Fibroblast of the aortic adventitia (primary cell): Measurements from ENCODE around the gene HMX1. TPM values are rescaled to one million over a fixed set of nuclear protein-coding genes. Genes with fewer than 3 reads are reported as not detected.

ENCODE experiments used
- DNase-seq: peaks from one replicate; pipeline ENCODE4 v3.0.0-alpha.2; 2010; ENCODE audit warnings: low read depth
- H3K4me3 ChIP-seq: 2 replicates; pipeline ENCODE4 v1.5.1; 2011; ENCODE audit warnings: low read depth, mild to moderate bottlenecking, control low read depth, low read length, moderate library complexity
- total RNA-seq: library from RNA; depleted of rRNA; stranded (reverse); fragments of >200 nt; gene quantifications from 2 replicates; pipeline ENCODE4 v1.2.3, GENCODE V29; 2012; ENCODE audit warnings: low replicate concordance
- TF ChIP-seq, protein P1 (sequence below): IDR thresholded peaks from 2 replicates; pipeline ENCODE4 v1.5.1; 2011; ENCODE audit warnings: mild to moderate bottlenecking, low read length, control low read depth, inconsistent platforms; ENCODE audit not compliant: insufficient read depth

Gene HMX1
- total RNA-seq, 1 donor, result not detected

DNA sequence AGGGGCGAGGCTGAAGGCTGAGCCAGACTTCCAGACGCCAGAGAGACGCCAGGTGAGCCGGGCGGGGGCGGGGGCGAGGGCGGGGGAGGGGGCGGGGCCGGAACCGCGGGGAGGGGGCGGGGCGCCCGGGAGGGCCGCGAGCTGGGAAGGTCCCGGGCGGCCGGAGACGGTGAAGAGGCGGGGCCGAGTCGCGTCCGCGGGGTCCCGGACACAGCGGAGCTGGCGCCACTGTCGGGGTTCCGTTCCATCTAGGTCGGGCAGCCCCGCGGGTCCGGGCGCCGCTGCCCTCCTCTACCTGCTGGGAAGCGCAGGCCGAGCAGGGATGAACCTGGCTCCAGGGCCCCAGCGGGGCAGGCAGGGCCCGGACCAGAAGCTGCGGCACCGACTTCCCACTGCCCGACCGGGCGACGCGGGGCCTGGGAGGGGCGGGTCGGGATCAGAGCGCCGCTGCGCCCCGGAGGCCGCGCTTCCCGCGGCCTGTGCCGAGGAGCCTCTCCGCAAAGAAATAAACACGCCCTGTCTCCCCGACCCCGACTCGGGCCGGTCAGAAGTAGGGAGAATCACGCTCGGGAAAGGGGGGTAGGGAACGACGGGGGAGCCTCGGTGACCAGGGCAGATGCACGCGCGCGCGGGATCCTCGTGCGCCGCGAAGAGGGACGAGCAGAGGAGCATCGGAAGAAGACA lies 10.6 kb downstream of the HMX1 start:
- TF ChIP-seq, protein P1, sequence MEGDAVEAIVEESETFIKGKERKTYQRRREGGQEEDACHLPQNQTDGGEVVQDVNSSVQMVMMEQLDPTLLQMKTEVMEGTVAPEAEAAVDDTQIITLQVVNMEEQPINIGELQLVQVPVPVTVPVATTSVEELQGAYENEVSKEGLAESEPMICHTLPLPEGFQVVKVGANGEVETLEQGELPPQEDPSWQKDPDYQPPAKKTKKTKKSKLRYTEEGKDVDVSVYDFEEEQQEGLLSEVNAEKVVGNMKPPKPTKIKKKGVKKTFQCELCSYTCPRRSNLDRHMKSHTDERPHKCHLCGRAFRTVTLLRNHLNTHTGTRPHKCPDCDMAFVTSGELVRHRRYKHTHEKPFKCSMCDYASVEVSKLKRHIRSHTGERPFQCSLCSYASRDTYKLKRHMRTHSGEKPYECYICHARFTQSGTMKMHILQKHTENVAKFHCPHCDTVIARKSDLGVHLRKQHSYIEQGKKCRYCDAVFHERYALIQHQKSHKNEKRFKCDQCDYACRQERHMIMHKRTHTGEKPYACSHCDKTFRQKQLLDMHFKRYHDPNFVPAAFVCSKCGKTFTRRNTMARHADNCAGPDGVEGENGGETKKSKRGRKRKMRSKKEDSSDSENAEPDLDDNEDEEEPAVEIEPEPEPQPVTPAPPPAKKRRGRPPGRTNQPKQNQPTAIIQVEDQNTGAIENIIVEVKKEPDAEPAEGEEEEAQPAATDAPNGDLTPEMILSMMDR, result no peak
- no peak for DNase-seq
- H3K4me3 ChIP-seq, result no peak overlapping the region

DNA sequence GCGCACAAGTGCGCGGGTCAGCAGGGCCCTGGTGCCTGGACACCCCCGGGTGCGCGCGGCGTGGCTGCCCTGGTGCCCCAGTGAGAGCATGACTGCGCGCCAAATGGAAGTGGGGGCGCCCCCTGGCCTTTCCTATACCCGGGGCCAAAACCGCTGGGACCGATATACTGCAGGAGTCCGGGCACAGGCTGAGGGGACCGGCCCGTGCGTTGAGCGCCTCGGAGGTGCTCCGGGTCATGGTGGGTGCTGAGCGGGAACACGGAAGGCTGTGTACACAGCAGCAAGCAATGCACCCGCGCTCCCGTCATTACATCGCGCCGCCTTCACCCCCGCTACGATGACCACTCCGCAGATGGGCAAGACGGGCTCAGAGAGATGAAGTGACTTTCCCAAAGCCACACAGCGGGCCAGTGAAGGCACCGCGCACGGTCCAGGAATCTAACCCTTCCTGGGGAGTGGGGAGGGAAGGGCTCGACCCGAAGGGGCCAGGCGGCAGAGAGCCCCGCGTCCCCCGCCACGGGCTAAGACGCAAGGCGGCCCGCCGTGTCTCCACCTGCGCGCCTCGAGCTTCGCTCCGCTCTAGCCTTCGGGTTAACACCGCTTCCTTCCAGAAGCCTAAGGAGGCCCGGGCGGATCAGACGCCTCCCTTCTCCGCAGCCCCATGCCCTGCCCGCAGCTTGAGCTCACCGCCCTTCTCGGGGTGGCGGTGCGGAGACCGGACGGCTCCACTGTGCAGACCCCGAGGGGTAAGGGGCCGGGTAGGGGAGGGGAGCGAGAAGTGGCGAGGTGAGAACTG lies 11.3 kb downstream of the HMX1 start:
- no peak for DNase-seq
- H3K4me3 ChIP-seq, result no peak overlapping the region
- TF ChIP-seq, protein P1, result no peak

DNA sequence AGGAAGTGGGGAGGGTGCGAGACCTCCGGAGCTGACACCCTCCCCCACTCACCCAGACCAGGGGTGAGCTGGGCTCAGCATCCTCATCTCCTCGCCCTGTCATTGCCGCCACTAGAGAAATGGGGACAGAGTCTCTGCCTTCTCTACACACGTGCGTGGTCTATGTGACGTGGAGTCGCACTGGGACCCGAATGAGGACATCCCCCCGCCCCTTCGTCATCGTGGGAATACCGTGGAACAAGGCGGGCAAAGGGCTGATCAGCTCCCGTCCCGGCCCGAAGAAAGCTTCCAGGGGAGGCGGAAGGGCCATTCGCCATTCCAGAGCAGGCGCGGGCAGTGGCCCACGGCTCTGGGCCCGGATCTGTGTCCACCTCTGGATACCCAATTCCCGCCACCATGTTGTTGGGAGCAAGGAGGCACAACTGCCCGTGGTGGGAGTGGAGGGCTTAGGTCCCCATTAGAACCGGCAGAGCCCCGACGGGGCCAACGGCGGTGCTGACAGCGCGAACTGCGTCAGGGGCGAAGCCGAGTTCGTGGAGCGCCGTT lies 12.0 kb downstream of the HMX1 start:
- TF ChIP-seq, protein P1, result no peak
- DNase-seq, result no peak
- no peak overlapping the region for H3K4me3 ChIP-seq

DNA sequence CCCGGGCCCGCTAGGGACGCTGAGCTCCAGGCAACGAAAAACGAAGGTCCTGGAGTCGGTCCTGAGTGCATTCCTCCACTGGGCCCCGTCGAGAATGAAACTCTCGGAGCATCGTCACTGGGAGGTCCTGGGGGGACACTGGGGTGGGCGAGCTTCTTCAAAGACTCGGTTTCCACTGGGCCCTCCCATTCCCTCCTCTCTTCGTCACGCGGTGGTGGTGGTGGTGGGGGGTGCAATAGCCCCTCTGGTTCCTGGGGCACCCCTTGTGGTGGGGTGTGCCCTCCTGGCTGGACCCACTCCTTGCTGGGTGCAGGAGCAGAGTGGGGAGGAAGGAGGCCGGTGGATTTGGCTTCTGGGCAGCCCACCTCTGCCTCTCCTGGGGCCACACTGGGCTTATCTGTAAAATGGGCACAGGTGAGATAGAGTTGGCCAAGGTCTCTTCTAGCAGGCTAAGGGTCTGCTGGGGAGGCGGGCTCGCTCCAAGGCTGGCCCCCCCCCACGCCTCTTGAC lies 12.9 kb downstream of the HMX1 start:
- H3K4me3 ChIP-seq, result no peak overlapping the region
- TF ChIP-seq, protein P1, result no peak
- DNase-seq, result no peak

DNA sequence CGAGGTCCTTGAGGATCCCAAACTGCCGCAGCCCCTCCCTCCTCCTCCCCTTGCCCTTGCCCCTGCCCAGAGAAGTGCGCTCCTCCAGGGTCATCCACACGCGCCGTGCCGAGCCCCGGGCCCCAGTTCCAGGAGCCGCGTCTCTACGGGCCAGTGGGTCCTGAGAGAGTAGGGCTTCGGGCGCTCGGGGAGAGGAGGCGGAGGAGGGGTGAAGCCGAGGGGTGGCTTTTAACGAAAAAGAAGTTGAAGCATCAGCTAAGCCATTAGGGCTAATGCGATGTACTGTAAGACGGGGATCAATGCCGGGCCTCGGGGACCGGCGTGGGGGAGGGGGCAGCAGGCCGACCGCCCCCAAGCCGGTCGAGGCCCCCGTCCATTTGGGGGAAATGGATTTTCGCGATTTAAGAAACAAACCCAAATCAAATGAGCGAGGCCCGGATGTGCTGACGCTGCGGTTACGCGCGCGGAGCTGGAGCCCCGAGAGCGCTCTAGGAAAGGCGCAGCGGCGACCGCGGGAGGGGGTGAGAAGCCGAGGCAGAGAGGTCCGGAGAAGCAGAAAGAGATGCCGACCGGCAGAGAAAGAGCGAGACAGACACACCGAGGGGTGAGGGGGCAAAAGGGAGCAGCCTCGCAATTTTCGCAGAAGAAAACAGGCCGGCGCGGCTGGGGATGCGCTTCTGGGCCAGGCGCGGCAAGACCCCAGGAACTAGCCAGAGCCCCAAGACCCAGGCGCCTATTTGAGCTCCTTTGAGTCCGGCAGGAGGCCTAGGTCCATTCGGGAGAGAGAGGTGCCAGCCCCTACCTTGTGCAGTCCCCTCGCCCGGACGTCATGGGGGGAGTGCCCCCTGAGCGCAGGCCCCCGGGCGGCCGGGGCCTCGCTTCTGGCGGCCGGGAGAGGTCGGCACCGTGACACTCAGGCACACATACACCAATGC lies 13.6 kb downstream of the HMX1 start:
- TF ChIP-seq, protein P1, result no peak
- DNase-seq, result no peak
- no peak overlapping the region for H3K4me3 ChIP-seq

DNA sequence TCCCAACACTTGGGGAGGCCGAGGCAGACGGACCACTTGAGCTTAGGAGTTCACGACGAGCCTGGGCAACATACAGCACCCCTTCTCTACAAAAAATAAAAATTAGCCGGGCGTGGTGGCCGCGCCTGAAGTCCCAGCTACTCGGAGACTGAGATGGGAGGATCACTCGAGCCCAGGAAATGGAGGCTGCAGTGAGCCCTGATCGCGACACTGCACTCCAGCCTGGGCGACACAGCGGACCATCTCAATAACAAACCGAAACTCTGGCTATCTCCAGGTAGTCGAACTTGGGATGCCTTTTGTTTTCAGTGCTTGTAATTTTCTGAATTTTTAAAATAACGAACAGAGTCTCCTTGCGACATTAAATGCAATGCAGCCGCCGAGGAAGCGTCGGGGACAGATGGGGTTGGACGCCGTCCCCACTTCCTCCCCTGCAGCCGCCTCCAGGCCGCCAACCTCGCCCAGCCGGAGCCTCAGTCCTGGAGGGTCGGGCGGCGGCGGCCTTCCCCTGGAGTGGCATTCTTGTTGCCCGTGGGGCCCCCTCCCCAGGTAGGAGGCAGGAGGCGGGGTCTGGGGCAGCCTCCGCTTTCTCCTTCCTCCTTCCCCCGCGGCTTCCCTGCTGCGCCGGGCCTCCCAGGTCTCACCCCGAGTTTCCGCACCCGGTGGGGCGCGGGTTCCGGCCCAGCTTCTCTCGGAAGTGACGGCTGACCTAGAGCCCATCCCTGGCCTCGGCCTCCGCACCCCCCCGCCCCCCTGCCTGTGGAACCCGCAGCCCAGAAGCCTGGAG lies 14.6 kb downstream of the HMX1 start:
- DNase-seq, result no peak
- no peak overlapping the region for H3K4me3 ChIP-seq
- TF ChIP-seq, protein P1, result no peak
